SU-DHL-6 (cell line): Measurements from ENCODE around the gene NDUFB1.

Source experiments
- H2AFZ ChIP-seq: fragments of 200-600 bp; sonication (generic); 2 replicates; pipeline ENCODE4 v1.6.1; 2014; ENCODE audit warnings: low read depth, mild to moderate bottlenecking, moderate library complexity, mixed read lengths, antibody characterized with exemption, low read length; ENCODE audit not compliant: severe bottlenecking
- H3F3A ChIP-seq: fragments of 200-600 bp; shearing (Covaris generic); 2 replicates; pipeline ENCODE4 v1.6.0; 2016; ENCODE audit warnings: antibody characterized with exemption, mild to moderate bottlenecking; ENCODE audit not compliant: insufficient read depth
- H3K27ac ChIP-seq: fragments of 200-600 bp; sonication (generic); 2 replicates; pipeline ENCODE4 v1.5.1; 2016; ENCODE audit warnings: low read depth, mild to moderate bottlenecking, low read length, moderate library complexity, mixed read lengths
- H3K27me3 ChIP-seq: fragments of 200-600 bp; sonication (generic), shearing (Covaris generic); 2 replicates; pipeline ENCODE4 v1.6.0; 2014; ENCODE audit warnings: mild to moderate bottlenecking, low read length
- H3K36me3 ChIP-seq: fragments of 200-600 bp; sonication (generic); 2 replicates; pipeline ENCODE4 v1.6.1; 2014; ENCODE audit warnings: mild to moderate bottlenecking, low read length, mixed read lengths
- H3K4me2 ChIP-seq: fragments of 300-600, 200-600 bp; shearing (Covaris generic), sonication (generic); 2 replicates; pipeline ENCODE4 v1.6.0; 2014; ENCODE audit warnings: low read length, low read depth, mild to moderate bottlenecking; ENCODE audit not compliant: poor library complexity, severe bottlenecking
- H3K4me3 ChIP-seq: fragments of 200-600 bp; sonication (generic); 2 replicates; pipeline ENCODE4 v1.5.1; 2014; ENCODE audit warnings: antibody characterized with exemption, low read length, mild to moderate bottlenecking, mixed read lengths; ENCODE audit not compliant: insufficient read depth, poor library complexity, severe bottlenecking
- H3K79me2 ChIP-seq: fragments of 200-600 bp; sonication (generic); 2 replicates; pipeline ENCODE4 v1.6.1; 2014; ENCODE audit warnings: mild to moderate bottlenecking, low read length, moderate library complexity; ENCODE audit not compliant: insufficient read depth
- H3K9ac ChIP-seq: fragments of 200-600 bp; sonication (generic); 2 replicates; pipeline ENCODE4 v1.7.0; 2014; ENCODE audit warnings: mild to moderate bottlenecking, low read length
- H3K9me2 ChIP-seq: fragments of 200-600 bp; sonication (generic); replicated peaks from 2 replicates; pipeline ENCODE4 v1.6.1; 2014; ENCODE audit warnings: low read length; ENCODE audit not compliant: insufficient read depth
- H3K9me3 ChIP-seq: fragments of 200-600 bp; sonication (generic); 2 replicates; pipeline ENCODE4 v1.6.1; 2014; ENCODE audit warnings: low read length, mixed read lengths; ENCODE audit not compliant: insufficient read depth
- H4K20me1 ChIP-seq: fragments of 200-600 bp; sonication (generic); 2 replicates; pipeline ENCODE4 v1.6.1; 2014; ENCODE audit warnings: low read depth, mild to moderate bottlenecking, antibody characterized with exemption, low read length, moderate library complexity, mixed read lengths
- CTCF ChIP-seq: fragments of 200-600 bp; sonication (generic); IDR thresholded peaks from one replicate; pipeline ENCODE4 v1.5.1; 2017; ENCODE audit warnings: antibody characterized with exemption, mild to moderate bottlenecking, low read length, moderate library complexity; ENCODE audit not compliant: insufficient read depth, poor library complexity, severe bottlenecking
- EZH2phosphoT487 ChIP-seq: fragments of 200-600 bp; sonication (generic), shearing (Covaris generic); conservative IDR thresholded peaks from 2 replicates; pipeline ENCODE4 v1.6.1; 2018; ENCODE audit warnings: mild to moderate bottlenecking, antibody characterized with exemption, low read length, moderate library complexity, mixed read lengths

Gene NDUFB1

DNA sequence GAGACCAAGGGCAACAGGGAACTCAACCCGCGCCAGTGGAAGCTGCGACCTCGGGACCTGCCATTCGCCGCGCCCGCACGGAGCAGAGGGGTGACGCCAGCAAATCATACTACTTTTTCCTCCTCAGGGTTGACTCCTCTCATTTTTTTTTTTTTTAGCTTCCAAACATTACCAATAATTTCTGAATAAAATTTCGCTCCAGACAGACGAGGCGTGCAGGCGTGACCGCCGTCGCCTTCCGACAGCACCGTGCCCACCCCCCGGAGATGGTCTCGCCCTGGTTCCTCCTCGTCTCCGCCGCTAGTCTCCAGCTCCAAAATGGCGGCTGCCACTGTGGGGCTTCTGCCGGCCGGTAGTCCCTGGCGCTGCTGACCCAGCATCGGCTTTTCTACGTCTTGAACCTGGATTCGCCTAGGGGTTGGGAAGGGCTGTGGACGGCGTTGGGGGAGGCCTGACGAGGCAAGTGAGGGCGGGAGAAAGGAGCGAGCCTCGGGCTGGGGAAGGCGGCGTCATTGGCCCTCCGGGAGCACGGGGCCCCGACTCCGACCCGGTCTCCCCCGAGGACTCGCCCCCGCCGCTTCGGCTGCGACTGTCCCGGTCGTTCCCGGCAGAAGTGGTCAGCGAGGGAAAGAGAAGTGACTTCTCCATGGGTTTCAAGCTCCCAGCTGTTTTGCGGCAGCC, at the start of gene NDUFB1, which contains the start of gene CPSF2:
TSS of gene NDUFB1 (minus strand) at position 37 of the 681 bp plus-strand sequence. CDS start 4,069 bp downstream, outside the sequence.
TSS of gene CPSF2 (plus strand) at position 300 of the 681 bp plus-strand sequence. CDS start 9,016 bp downstream, outside the sequence.
- Histone ChIP-seq H3K4me3 (peak within 1 kb of the TSS; percentile 71), H2AFZ (peak within 1 kb of the TSS; percentile 92), H3F3A (0 out of 2 replicates have a peak, but pooled peaks cover 5% of the 10 kb centered on the region), H3K9me3 (no peaks in the 10 kb centered on the region), H3K9me2 (no peaks in the 10 kb centered on the region), H3K27me3 (no peaks in the 10 kb centered on the region), H3K36me3 (peaks cover 21% of the 10 kb centered on the region; the same call in 1 of the 2 replicates), H3K4me2 (peak within 1 kb of the TSS; percentile 66), H3K27ac (peak within 1 kb of the TSS; percentile 70), H4K20me1 (no peaks in the 10 kb centered on the region), H3K79me2 (peaks cover 59% of the 10 kb centered on the region), H3K9ac (peak within 1 kb of the TSS; percentile 99)
- TF ChIP-seq CTCF (no peak), EZH2phosphoT487 (no peak)

DNA sequence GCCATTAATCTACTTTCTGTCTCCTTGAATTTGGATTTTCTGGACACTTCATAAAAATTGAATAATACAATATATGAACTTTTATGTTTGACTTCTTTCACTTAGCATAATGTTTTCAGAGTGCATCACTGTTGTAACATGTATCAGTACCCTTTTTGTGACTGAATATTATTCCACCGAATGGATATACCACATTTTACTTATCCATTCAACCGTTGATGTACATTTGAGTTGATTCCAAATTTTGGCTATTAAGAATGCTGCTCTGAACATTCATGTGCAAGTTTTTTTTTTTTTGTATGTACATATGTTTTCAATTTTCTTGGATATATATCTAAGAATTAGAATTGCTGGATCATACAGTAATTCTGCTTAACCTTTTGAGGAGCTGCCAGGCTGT, 43.5 kb upstream of the NDUFB1 start:
- Histone ChIP-seq H3K27ac (no peak overlapping the region), H3K4me2 (no peak overlapping the region), H3K9ac (no peak overlapping the region), H3K36me3 (peaks cover 50% of the 10 kb centered on the region), H3K9me2 (no peaks in the 10 kb centered on the region), H3K79me2 (no peaks in the 10 kb centered on the region), H3F3A (peaks cover 7% of the 10 kb centered on the region; the same call in 1 of the 2 replicates), H2AFZ (no peak overlapping the region), H3K27me3 (no peaks in the 10 kb centered on the region), H4K20me1 (no peaks in the 10 kb centered on the region), H3K4me3 (no peak overlapping the region), H3K9me3 (no peaks in the 10 kb centered on the region)
- TF ChIP-seq EZH2phosphoT487 (no peak), CTCF (no peak)

- peaks cover 7% of the 10 kb centered on the region; the same call in 1 of the 2 replicates for H3F3A ChIP-seq
- peaks cover 75% of the 10 kb centered on the region for H3K36me3 ChIP-seq
- no peak overlapping the region for H3K9ac ChIP-seq
- H3K27me3 ChIP-seq = no peaks in the 10 kb centered on the region
- no peaks in the 10 kb centered on the region for H3K79me2 ChIP-seq
- H3K4me2 ChIP-seq = no peak overlapping the region
- no peak for TF ChIP-seq EZH2phosphoT487
- TF ChIP-seq CTCF = no peak
- H3K9me2 ChIP-seq = no peaks in the 10 kb centered on the region
- no peak overlapping the region for H3K27ac ChIP-seq
- no peak overlapping the region for H3K4me3 ChIP-seq
- H3K9me3 ChIP-seq = no peaks in the 10 kb centered on the region
- no peak overlapping the region for H2AFZ ChIP-seq
- no peaks in the 10 kb centered on the region for H4K20me1 ChIP-seq
Measured at GRCh38 chr14:92161521-92161920, 40.0 kb upstream of the NDUFB1 start.
